GM18951 (cell line): ENCODE results near the gene AGBL4.

Experiments used
- POLR2A ChIP-seq: IDR thresholded peaks from 4 replicates; pipeline ENCODE4 v1.6.1; 2011; ENCODE audit warnings: mild to moderate bottlenecking; ENCODE audit not compliant: insufficient read length, insufficient read depth; ENCODE audit errors: extremely low read depth
- in situ Hi-C: fragments of 300-500 bp; cut with MboI; formaldehyde crosslinking; loops from one replicate; pipeline ENCODE4 v1.12.0; 2022; ENCODE audit warnings: low sequenced_read_pairs, mixed read lengths, inconsistent platforms; ENCODE audit not compliant: unreplicated experiment

The AGBL4 gene

GRCh38 chr1:49606082-49606481 is 417.7 kb downstream of the AGBL4 start:
- in situ Hi-C loops, result no loop called here
- TF ChIP-seq POLR2A, result no peak

GRCh38 chr1:49597436-49597835 is 426.3 kb downstream of the AGBL4 start:
- no peak for TF ChIP-seq POLR2A

GRCh38 chr1:49576327-49576901 is 447.3 kb downstream of the AGBL4 start:
- in situ Hi-C loops, result no loop called here
- no peak for TF ChIP-seq POLR2A

More at GRCh38 chr1:49597436-49597835, 426.3 kb downstream of the AGBL4 start:
- in situ Hi-C loops, result no loop called here

GRCh38 chr1:49556676-49557234 is 467.0 kb downstream of the AGBL4 start:
- no peak for TF ChIP-seq POLR2A
- in situ Hi-C loops, result no loop called here

- in situ Hi-C loops, result no loop called here
- TF ChIP-seq POLR2A, result no peak
Observed at GRCh38 chr1:49552101-49552500, 471.7 kb downstream of the AGBL4 start.

- no peak for TF ChIP-seq POLR2A
Observed at GRCh38 chr1:49544615-49545014, 479.1 kb downstream of the AGBL4 start.

GRCh38 chr1:49541096-49541752 is 482.5 kb downstream of the AGBL4 start:
- in situ Hi-C loops, result no loop called here
- no peak for TF ChIP-seq POLR2A

More at GRCh38 chr1:49544615-49545014, 479.1 kb downstream of the AGBL4 start:
- in situ Hi-C loops, result no loop called here

- in situ Hi-C loops, result no loop called here
Observed at GRCh38 chr1:49527606-49528305, 496.0 kb downstream of the AGBL4 start.

GRCh38 chr1:49526672-49527071 is 497.1 kb downstream of the AGBL4 start:
- in situ Hi-C loops, result no loop called here

More at GRCh38 chr1:49527606-49528305, 496.0 kb downstream of the AGBL4 start:
- no peak for TF ChIP-seq POLR2A

GRCh38 chr1:49523764-49524163 is 500.0 kb downstream of the AGBL4 start:
- TF ChIP-seq POLR2A, result no peak
- in situ Hi-C loops, result no loop called here

More at GRCh38 chr1:49526672-49527071, 497.1 kb downstream of the AGBL4 start:
- no peak for TF ChIP-seq POLR2A

- no peak for TF ChIP-seq POLR2A
- in situ Hi-C loops, result no loop called here
Observed at GRCh38 chr1:49466961-49467360, 556.8 kb downstream of the AGBL4 start.

GRCh38 chr1:49465486-49466185 is 558.1 kb downstream of the AGBL4 start:
- in situ Hi-C loops, result no loop called here
- no peak for TF ChIP-seq POLR2A

GRCh38 chr1:49448200-49448599 is 575.6 kb downstream of the AGBL4 start:
- in situ Hi-C loops, result no loop called here
- TF ChIP-seq POLR2A, result no peak
